NB4 (cell line): ENCODE measurements around the gene MOB2.

Source experiments
- POLR2A ChIP-seq: IDR thresholded peaks from 2 replicates; pipeline ENCODE4 v1.6.1; 2011; ENCODE audit warnings: mild to moderate bottlenecking; ENCODE audit not compliant: insufficient read length; ENCODE audit errors: extremely low read depth
- TF ChIP-seq, protein P1 (sequence below): IDR thresholded peaks from 2 replicates; pipeline ENCODE4 v1.6.1; 2011; ENCODE audit warnings: low read depth, low read length

DNA sequence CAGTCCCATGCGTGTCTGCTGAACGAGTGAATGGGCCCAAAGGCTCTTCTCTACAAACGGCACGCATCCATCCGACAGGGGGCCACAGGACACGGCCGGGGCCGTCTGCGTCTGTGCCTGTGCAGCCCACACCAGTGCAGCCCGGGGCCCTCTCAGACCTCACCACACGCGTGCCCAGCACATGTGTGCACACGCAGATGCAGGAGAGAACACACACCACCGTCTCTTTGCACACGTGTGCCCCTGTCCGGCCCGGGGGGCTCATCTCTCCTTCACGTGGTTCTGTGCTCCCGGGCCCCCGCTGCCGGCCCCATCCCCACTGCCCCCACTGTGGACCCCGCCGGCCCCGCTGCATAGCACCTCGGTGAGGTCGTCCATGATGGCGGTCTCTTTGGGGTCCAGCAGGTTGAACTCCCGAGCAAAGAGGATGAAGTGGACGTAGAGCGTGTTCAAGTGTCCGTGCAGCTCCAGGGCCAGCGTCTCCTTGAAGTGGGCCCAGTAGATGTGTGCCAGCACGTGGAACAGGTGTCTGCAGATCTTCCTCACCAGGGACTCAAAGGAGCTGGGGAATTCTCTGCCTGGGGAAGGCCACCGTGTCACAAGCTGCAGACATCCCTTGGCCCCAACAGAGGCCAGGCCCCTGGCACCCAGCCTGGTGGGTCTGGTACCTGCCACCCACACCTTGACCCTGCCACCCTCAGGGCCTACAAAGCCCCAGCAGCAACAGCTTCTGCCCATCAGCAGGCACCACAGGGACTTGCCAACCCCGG, 16.5 kb downstream of the MOB2 start:
- TF ChIP-seq POLR2A: no peak
- TF ChIP-seq, protein P1, sequence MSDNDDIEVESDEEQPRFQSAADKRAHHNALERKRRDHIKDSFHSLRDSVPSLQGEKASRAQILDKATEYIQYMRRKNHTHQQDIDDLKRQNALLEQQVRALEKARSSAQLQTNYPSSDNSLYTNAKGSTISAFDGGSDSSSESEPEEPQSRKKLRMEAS: no peak
